ENCODE measurements around the gene MPG.

DNA sequence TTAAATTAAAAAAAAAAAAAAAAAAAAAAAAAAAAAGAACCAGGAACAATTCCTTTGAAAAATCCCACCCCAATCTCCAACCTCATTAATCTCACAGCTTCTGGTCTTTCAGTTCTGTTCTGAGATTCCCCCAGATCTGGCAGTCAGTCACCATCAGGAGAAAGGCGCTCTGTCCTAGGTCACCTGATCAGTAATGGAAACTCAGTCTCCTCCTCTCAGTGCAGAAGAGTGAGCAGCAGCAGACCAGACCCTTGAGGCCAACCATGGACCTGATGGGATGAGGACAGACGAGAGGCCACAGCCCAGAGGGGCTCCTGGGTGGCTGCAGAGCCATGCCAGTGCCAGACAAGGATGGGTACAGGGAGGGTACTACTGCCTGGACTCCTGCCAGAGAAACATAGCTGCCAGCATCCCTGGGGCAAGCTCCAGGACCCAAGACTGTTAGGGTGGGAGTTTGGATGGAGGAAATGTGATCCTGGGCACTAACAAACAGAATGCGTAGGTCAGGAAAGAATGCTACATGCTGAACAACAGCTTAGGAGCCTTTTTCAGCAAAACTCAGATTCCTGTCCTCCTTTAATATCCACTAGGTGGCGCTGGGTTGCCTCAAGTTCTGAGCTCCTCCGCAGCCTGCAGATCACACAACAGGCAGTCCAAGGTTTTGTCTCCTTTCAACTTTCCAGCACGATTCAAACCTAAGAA is 28.7 kb downstream of the MPG start:
- TF ChIP-seq, protein P1, sequence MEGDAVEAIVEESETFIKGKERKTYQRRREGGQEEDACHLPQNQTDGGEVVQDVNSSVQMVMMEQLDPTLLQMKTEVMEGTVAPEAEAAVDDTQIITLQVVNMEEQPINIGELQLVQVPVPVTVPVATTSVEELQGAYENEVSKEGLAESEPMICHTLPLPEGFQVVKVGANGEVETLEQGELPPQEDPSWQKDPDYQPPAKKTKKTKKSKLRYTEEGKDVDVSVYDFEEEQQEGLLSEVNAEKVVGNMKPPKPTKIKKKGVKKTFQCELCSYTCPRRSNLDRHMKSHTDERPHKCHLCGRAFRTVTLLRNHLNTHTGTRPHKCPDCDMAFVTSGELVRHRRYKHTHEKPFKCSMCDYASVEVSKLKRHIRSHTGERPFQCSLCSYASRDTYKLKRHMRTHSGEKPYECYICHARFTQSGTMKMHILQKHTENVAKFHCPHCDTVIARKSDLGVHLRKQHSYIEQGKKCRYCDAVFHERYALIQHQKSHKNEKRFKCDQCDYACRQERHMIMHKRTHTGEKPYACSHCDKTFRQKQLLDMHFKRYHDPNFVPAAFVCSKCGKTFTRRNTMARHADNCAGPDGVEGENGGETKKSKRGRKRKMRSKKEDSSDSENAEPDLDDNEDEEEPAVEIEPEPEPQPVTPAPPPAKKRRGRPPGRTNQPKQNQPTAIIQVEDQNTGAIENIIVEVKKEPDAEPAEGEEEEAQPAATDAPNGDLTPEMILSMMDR (IDR thresholded peaks at IDR 0.05) = peak in 1 of 3 donors; percentile 39
- no peak for TF ChIP-seq POLR2A (IDR thresholded peaks at IDR 0.05)

Data from lower leg skin (tissue), 3 donors.